NOMO-1 treated with DMSO at 0.1 percent for 48 hours (cell line): ENCODE results near the gene GRK4.
"Not testable (repeated sequence)": the region's sequence is repeated elsewhere in the genome, so short reads cannot be mapped to it uniquely, and the experiment has no call there.

ENCODE experiments used
- DNase-seq: peaks from one replicate; lab custom pipeline; 2025; ENCODE audit not compliant: unreplicated experiment; lab: John Stamatoyannopoulos, UW

GRK4 gene

GRCh38 chr4:2958446-2958845, 4.9 kb upstream of the GRK4 start:
- DNase-seq, result no peak

GRCh38 chr4:2960450-2960849, 2.9 kb upstream of the GRK4 start:
- not testable (repeated sequence) for DNase-seq

DNA sequence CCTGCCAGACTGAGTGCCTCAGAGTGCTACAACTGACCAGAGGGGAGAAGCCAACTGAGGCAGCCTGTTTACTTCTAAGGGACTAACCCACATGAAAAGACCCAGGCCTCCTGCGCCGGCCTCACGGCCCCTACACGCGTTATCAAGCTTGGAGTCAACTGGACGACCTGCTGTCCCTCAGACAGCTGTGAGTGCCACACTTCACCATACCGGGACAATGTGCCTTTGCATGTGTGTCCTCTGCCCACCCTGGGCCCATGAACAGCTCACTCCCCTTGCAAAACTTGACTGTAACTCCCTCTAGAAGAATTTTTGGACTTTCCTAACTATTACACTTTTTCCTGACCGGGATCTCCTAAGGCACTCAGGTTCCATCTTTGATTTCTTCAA, 2.0 kb upstream of the GRK4 start:
- DNase-seq, result peak; percentile 41

GRCh38 chr4:2961811-2962441, 1.4 kb upstream of the GRK4 start:
- peak; percentile 44 for DNase-seq

DNA sequence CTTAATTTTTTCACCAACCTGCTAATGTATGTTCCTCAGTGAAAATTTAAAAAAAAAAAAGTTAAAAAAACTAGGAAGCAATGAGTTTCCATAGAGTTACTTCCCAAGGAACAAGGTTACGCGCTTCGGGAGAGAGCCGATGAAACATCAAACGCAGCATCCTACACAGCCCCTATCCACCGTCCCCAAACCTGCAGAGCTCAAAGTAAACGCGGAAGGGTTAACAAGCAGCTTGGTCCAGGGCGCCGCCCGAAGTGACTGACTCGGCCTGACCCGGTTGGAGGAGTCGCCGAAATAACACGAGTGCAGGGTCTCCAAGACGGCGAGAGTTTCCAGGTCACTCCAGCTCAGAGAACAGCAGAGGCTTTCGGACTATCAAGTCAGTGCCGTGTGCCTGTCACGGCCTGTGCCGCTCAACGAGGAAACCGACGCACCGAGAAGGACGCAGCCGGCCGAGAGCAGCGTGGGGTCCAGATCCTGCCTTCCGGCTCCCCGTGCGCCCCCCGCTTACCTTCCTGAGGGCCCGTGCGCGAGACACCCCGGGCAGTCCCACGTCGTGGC, 677 bp upstream of the GRK4 start:
- DNase-seq, result peak; percentile 52

GRCh38 chr4:2963966-2964471, 648 bp downstream of the GRK4 start:
- DNase-seq, result peak; percentile 11

- no peak for DNase-seq
These were observed 1.4 kb downstream of the GRK4 start for GRCh38 chr4:2964706-2965258.

GRCh38 chr4:2965262-2965661, 1.9 kb downstream of the GRK4 start:
- no peak for DNase-seq

- DNase-seq, result no peak
These were observed 5.0 kb downstream of the GRK4 start for GRCh38 chr4:2968381-2968780.

GRCh38 chr4:2971275-2971674, 7.9 kb downstream of the GRK4 start:
- no peak for DNase-seq

DNA sequence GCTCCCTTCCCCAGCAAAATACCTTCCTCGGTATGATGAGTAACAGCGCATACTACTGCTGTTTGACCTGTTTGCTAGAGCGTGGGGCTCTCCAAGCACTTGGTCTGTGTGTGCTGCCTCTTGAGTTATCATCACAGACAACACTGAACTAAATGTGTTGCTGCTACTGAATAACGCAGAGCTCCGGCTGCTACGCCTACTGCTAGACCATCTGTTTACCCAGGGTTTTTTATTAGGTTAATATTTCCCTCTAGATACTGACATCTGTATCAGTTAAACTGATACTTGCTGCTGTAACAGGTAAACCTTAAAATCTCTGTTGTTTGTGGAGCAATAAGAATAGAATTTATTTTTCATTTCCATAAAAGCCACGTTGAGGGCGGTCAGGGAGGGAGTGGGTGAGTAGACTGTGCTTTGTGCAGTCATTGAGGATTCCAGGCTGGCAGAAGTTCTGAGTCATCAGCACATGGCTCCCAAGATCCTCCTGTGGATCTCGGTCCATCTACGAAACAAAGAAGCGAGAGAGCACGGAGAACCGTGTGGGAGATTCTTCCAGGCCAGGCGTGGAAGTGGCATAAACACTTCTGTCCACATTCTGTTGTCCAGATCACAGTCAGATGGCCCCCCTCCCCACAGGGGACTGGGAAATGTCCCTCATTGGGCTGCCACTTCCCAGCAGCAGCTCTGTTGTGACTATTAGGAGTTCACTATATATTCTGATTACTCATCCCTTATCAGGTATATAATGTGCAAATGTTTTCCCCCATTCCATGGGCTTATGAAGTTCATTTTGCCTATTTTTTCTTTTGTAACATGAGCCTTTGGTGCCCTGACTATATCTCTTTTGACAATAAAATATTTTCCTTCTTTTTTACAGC, 14.1 kb downstream of the GRK4 start:
- no peak for DNase-seq

- no peak for DNase-seq
These were observed 18.0 kb downstream of the GRK4 start for GRCh38 chr4:2981256-2981819.

GRCh38 chr4:2982012-2982411, 18.6 kb downstream of the GRK4 start:
- no peak for DNase-seq

- DNase-seq, result not testable (repeated sequence)
These were observed 20.3 kb downstream of the GRK4 start for GRCh38 chr4:2983715-2984114.

DNA sequence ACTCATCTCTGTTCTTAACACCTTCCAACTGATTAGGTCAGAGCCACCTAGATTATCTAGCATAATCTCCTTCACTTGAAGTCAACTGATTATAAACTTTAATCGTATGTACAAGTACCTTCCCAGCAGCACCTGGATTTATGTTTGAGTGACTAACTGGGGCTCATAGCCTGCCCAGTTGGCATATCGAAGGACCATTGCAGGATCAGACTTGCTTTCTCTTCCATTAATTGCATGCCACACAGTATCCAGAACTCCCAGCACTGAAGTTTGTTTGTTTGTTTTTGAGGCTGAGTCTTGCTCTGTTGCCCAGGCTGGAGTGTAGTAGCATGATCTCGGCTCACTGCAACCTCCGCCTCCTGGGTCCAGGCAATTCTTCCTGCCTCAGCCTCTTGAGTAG, 27.9 kb downstream of the GRK4 start:
- DNase-seq, result no peak

- DNase-seq, result no peak
These were observed 31.5 kb downstream of the GRK4 start for GRCh38 chr4:2994917-2995316.

DNA sequence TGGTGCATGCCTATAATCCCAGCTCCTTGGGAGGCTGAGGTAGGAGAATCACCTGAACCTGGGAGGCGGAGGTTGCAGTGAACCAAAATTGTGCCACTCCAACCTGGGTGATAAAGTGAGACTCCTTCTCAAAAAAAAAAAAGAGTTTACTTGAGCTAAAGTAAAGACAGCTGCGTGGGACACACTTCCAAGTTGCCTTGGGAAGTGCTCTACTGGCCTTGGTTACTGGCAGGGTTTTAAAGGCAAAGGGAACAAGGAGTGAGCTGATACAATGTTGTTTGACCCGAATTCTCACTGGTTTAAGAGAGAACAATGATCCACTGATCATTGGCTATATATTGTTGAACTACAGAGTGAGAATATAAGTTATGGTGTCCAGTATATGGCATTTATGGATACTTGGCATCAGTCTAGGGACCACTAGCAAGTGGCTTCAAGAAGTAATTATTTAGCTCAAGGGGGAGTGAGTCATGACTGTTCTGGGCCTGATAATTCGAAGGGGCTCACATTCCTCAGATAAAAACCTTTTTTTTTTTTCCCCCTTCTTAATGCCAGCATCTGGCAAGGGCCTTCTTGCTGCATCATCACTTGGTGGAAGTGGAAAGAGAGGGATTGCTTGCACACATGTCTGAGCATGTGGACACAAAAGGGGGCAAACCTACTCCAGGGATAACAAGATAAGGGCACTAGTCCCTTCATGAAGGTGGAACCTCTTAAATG, 32.3 kb downstream of the GRK4 start:
- no peak for DNase-seq

DNA sequence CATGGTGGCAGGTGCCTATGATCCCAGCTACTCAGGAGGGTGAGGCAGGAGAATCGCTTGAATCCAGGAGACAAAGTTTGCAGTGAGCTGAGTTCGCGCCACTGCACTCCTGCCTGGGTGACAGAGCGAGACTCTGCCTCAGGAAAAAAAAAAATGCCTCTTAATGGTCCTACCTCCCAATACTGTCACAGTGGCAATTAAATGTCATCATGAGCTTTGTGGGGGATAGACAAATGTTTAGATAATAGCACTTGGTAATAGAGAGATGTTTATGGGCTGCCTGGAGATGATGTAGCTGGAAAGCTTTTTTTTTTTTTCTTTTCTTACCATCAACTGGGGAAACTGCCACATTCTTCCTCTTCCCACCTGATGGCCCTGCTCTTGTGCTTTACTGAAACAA, 33.0 kb downstream of the GRK4 start:
- no peak for DNase-seq

GRCh38 chr4:3007724-3008123, 44.4 kb downstream of the GRK4 start:
- DNase-seq, result no peak

DNA sequence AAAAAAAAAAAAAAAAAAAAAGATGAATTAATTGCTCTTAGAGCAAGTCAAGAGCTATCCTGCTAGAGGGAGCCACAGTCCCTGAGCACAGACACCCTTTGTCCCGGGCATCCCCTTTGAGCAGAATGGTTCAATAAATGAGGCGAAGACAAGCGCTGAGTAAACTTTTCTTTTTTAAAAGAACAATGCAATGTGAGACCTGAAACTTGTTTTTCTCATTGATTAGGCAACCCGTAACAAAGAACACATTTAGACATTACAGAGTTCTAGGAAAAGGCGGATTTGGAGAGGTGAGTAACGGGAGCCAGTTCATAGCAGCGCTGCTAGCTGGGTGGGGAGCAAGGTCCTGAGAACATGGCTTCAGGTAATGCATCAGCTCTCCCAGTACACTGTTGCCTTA, 46.1 kb downstream of the GRK4 start:
- DNase-seq, result no peak

DNA sequence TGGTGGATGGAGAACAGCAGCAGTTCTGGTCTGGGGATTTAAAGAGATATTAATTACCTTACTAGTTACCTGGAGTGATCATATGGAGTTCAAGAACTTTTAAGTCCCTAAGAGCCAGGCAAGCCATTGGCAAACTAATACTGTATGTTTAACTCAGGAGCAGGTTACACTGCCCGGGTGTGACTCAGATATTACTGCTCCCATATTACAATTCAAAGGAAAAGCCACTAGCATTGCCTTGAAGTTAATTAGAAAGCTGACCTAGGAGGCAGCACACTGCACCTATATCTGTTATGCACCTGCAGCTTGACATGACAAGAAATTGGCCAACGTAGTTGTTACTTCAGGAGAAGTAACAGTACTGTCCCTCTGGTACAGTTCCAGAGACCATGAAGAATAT, 47.2 kb downstream of the GRK4 start:
- DNase-seq, result no peak
